Measurements from ENCODE around the gene SUGCT.

DNA sequence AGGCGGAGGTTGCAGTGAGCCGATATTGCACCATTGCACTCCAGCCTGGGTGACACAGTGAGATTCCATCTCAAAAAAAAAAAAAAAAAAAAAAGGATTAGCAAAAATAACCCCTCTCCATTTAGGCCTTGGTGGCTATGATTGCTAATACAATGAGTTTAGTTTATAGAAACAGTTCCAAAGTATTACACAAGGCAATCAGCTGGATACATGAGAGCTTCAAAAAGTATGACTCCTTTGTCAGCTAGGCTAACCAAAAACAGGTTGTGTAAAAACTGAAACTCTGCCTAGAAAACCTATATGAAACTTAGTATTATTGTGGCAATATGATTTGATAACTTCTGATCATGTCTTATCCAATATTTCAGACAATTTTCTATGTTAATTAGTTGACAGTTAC is 57.2 kb downstream of the SUGCT start:
- TF ChIP-seq EP300 (IDR thresholded peaks at IDR 0.05; ENCODE audit: borderline replicate concordance in 1 of 2, low read depth in 1 of 2, low read length in 1 of 2) (no peak), SMC3 (IDR thresholded peaks at IDR 0.05; ENCODE audit: low read depth, low read length) (no peak), RAD21 (IDR thresholded peaks at IDR 0.05; ENCODE audit: low read length) (no peak), FOSL2 (IDR thresholded peaks at IDR 0.05; ENCODE audit: borderline replicate concordance, low read depth) (no peak), TEAD4 (IDR thresholded peaks at IDR 0.05; ENCODE audit: borderline replicate concordance, insufficient read depth) (no peak)
- TF ChIP-seq, protein P1, sequence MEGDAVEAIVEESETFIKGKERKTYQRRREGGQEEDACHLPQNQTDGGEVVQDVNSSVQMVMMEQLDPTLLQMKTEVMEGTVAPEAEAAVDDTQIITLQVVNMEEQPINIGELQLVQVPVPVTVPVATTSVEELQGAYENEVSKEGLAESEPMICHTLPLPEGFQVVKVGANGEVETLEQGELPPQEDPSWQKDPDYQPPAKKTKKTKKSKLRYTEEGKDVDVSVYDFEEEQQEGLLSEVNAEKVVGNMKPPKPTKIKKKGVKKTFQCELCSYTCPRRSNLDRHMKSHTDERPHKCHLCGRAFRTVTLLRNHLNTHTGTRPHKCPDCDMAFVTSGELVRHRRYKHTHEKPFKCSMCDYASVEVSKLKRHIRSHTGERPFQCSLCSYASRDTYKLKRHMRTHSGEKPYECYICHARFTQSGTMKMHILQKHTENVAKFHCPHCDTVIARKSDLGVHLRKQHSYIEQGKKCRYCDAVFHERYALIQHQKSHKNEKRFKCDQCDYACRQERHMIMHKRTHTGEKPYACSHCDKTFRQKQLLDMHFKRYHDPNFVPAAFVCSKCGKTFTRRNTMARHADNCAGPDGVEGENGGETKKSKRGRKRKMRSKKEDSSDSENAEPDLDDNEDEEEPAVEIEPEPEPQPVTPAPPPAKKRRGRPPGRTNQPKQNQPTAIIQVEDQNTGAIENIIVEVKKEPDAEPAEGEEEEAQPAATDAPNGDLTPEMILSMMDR (IDR thresholded peaks at IDR 0.05), result no peak

All from SK-N-SH (cell line).